ENCODE measurements around the gene ARFGEF2. TPM values are rescaled to one million over a fixed set of nuclear protein-coding genes. Genes with fewer than 3 reads are reported as not detected.
"Not testable (repeated sequence)": the region's sequence is repeated elsewhere in the genome, so short reads cannot be mapped to it uniquely, and the experiment has no call there.

The ARFGEF2 gene
- total RNA-seq, 1 donor from 2014 or later, result 24.3 TPM

- ATAC-seq, result no peak
These were observed 5.3 kb downstream of the ARFGEF2 start for GRCh38 chr20:48926821-48927220.

GRCh38 chr20:48928832-48929725, 7.6 kb downstream of the ARFGEF2 start:
- DNase-seq (ENCODE audit: low spot score) (no peak), ATAC-seq (no peak)

More at GRCh38 chr20:48926821-48927220, 5.3 kb downstream of the ARFGEF2 start:
- no peak for DNase-seq (ENCODE audit: low spot score)

GRCh38 chr20:48930035-48930434, 8.5 kb downstream of the ARFGEF2 start:
- ATAC-seq, result no peak

GRCh38 chr20:48930878-48931277, 9.4 kb downstream of the ARFGEF2 start:
- ATAC-seq, result peak; percentile 5
- DNase-seq (ENCODE audit: low spot score), result no peak

More at GRCh38 chr20:48930035-48930434, 8.5 kb downstream of the ARFGEF2 start:
- DNase-seq (ENCODE audit: low spot score), result no peak

GRCh38 chr20:48931527-48932374, 10.2 kb downstream of the ARFGEF2 start:
- no peak for ATAC-seq
- DNase-seq (ENCODE audit: low spot score), result no peak

GRCh38 chr20:48932375-48932941, 10.9 kb downstream of the ARFGEF2 start:
- ATAC-seq, result peak; percentile 84
- peak; percentile 71 for DNase-seq (ENCODE audit: low spot score)

GRCh38 chr20:48933017-48933766, 11.7 kb downstream of the ARFGEF2 start:
- DNase-seq (ENCODE audit: low spot score) (no peak), ATAC-seq (peak; percentile 13)

GRCh38 chr20:48934273-48934877, 12.9 kb downstream of the ARFGEF2 start:
- DNase-seq (ENCODE audit: low spot score); ATAC-seq: not testable (repeated sequence)

GRCh38 chr20:48934966-48935365, 13.5 kb downstream of the ARFGEF2 start:
- DNase-seq (ENCODE audit: low spot score); ATAC-seq: not testable (repeated sequence)

- not testable (repeated sequence) for ATAC-seq; DNase-seq (ENCODE audit: low spot score)
These were observed 14.7 kb downstream of the ARFGEF2 start for GRCh38 chr20:48936178-48936577.

- DNase-seq (ENCODE audit: low spot score), result no peak
- peak; percentile 65 for ATAC-seq
These were observed 16.2 kb downstream of the ARFGEF2 start for GRCh38 chr20:48937674-48938073.

- DNase-seq (ENCODE audit: low spot score) (no peak), ATAC-seq (no peak)
These were observed 17.2 kb downstream of the ARFGEF2 start for GRCh38 chr20:48938670-48939069.

GRCh38 chr20:48940170-48940569, 18.7 kb downstream of the ARFGEF2 start:
- DNase-seq (ENCODE audit: low spot score), result no peak

GRCh38 chr20:48941467-48941866, 20.0 kb downstream of the ARFGEF2 start:
- DNase-seq (ENCODE audit: low spot score) (no peak), ATAC-seq (no peak)

More at GRCh38 chr20:48940170-48940569, 18.7 kb downstream of the ARFGEF2 start:
- no peak for ATAC-seq

- DNase-seq (ENCODE audit: low spot score), result no peak
- no peak for ATAC-seq
These were observed 21.2 kb downstream of the ARFGEF2 start for GRCh38 chr20:48942730-48943129.

GRCh38 chr20:48944663-48945297, 23.3 kb downstream of the ARFGEF2 start:
- ATAC-seq (no peak), DNase-seq (ENCODE audit: low spot score) (no peak)

GRCh38 chr20:48945840-48946514, 24.5 kb downstream of the ARFGEF2 start:
- DNase-seq (ENCODE audit: low spot score) (no peak), ATAC-seq (no peak)

- DNase-seq (ENCODE audit: low spot score) (no peak), ATAC-seq (no peak)
These were observed 27.1 kb downstream of the ARFGEF2 start for GRCh38 chr20:48948612-48949011.
